Vagina (tissue), 2 donors: ENCODE measurements around the gene SIPA1.

Experiments
- CTCF ChIP-seq, 3 experiments: fragments of 450-650 bp in 2 of 3; fragments of 200-600 bp in 1 of 3; sonication (generic) in 1 of 3; IDR thresholded peaks; one replicate each; pipeline ENCODE4 v1.5.1; 2017 to 2019; ENCODE audit warnings: antibody characterized with exemption in 3 of 3, mild to moderate bottlenecking in 2 of 3, moderate library complexity in 2 of 3
- POLR2AphosphoS5 ChIP-seq, 2 donors: sonication (generic); formaldehyde crosslinking; IDR thresholded peaks; one replicate each; pipeline ENCODE4 v1.9.0; 2017; ENCODE audit warnings: antibody characterized with exemption in 2 of 2, mild to moderate bottlenecking in 2 of 2, low read depth in 1 of 2; ENCODE audit not compliant: insufficient read depth in 1 of 2

- TF ChIP-seq CTCF (IDR thresholded peaks at IDR 0.05) (no peak), POLR2AphosphoS5 (IDR thresholded peaks at IDR 0.05; ENCODE audit: insufficient read depth in 1 of 2, low read depth in 1 of 2) (no peak)
Measured at GRCh38 chr11:65610404-65610803, 27.5 kb upstream of the SIPA1 start.
